Suprapubic skin (tissue), 4 donors: Measurements from ENCODE around the gene BCS1L. TPM values are rescaled to one million over a fixed set of nuclear protein-coding genes. Genes with fewer than 3 reads are reported as not detected.

Experiments used
- DNase-seq, 2 donors: peaks; one replicate each; pipeline ENCODE4 v3.0.0-alpha.2; 2019; ENCODE audit warnings: low spot score in 2 of 2
- H3K27ac ChIP-seq: fragments of 200-600 bp; sonication (generic); one replicate; pipeline ENCODE4 v1.5.1; 2019
- H3K27me3 ChIP-seq: fragments of 200-600 bp; sonication (generic); one replicate; pipeline ENCODE4 v1.5.1; 2019
- H3K36me3 ChIP-seq: fragments of 200-600 bp; sonication (generic); one replicate; pipeline ENCODE4 v1.5.1; 2019
- H3K4me1 ChIP-seq: fragments of 200-600 bp; sonication (generic); one replicate; pipeline ENCODE4 v1.5.1; 2019
- H3K4me3 ChIP-seq: fragments of 200-600 bp; sonication (generic); one replicate; pipeline ENCODE4 v1.5.1; 2019; ENCODE audit warnings: mild to moderate bottlenecking
- H3K9me3 ChIP-seq: fragments of 200-600 bp; sonication (generic); one replicate; pipeline ENCODE4 v1.5.1; 2019
- CTCF ChIP-seq, 2 donors: fragments of 200-600 bp in 1 of 2; fragments of 450-650 bp in 1 of 2; sonication (generic) in 1 of 2; IDR thresholded peaks; one replicate each; pipeline ENCODE4 v1.5.1; 2016 to 2019; ENCODE audit warnings: antibody characterized with exemption in 2 of 2, mild to moderate bottlenecking in 1 of 2, moderate library complexity in 1 of 2
- EP300 ChIP-seq: sonication (generic); formaldehyde crosslinking; IDR thresholded peaks from one replicate; pipeline ENCODE4 v1.6.1; 2017; ENCODE audit warnings: antibody characterized with exemption
- POLR2A ChIP-seq, 2 donors: fragments of 450-650 bp; IDR thresholded peaks; one replicate each; pipeline ENCODE4 v1.6.1; 2017; ENCODE audit warnings: antibody characterized with exemption in 2 of 2, mild to moderate bottlenecking in 2 of 2, moderate library complexity in 2 of 2
- POLR2AphosphoS5 ChIP-seq, 3 donors: sonication (generic); formaldehyde crosslinking; IDR thresholded peaks; one replicate each; pipeline ENCODE4 v1.6.1; 2017; ENCODE audit warnings: antibody characterized with exemption in 3 of 3
- WGBS: methylation state at CpG from one replicate; pipeline ENCODE4 v1.1.5; 2018; 5-methylcytosine and 5-hydroxymethylcytosine counted together
- total RNA-seq, 4 donors: library from RNA; depleted of rRNA; stranded (reverse); fragments of >200 nt; gene quantifications; one replicate each; pipeline ENCODE4 v1.1.0, GENCODE V29; 2016

BCS1L gene
- total RNA-seq, 4 donors from 2014 or later: 30.3 to 72.8 (median 39.2) TPM

DNA sequence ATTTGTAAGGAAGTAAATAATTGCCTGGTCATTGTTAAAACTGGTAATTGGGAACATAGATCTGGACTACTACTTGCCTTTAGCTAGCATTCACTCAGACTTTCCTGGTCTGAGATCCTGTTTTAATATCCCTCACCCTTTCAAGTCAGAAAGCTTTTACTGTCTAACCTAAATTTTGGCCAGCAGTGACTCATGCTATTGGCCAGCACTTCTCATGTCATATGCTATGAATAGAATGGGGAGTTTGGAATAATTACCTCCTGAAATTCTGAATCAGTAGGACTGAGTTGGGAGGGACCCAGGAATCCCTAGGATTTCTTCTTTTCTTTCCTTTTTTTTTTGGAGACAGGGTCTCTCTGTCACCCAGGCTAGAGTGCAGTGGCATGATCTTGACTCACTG, 31.8 kb downstream of the BCS1L start:
- no peak for TF ChIP-seq CTCF (IDR thresholded peaks at IDR 0.05)
- no peak for TF ChIP-seq POLR2AphosphoS5 (IDR thresholded peaks at IDR 0.05)
- TF ChIP-seq EP300: no peak
- no peak for TF ChIP-seq POLR2A (IDR thresholded peaks at IDR 0.05)
- Histone ChIP-seq H3K27me3 (no peaks in the 10 kb centered on the region), H3K4me1 (no peaks in the 10 kb centered on the region), H3K36me3 (peaks cover 43% of the 10 kb centered on the region), H3K9me3 (no peaks in the 10 kb centered on the region), H3K4me3 (no peak overlapping the region), H3K27ac (no peak overlapping the region)
- no peak for DNase-seq

GRCh38 chr2:218694405-218695145, 35.1 kb downstream of the BCS1L start:
- H3K9me3 ChIP-seq: no peaks in the 10 kb centered on the region
- no peak overlapping the region for H3K27ac ChIP-seq
- no peak overlapping the region for H3K4me3 ChIP-seq
- WGBS: 92% methylated on average over 3 of the region's 3 CpGs
- H3K27me3 ChIP-seq: no peaks in the 10 kb centered on the region
- H3K4me1 ChIP-seq: no peaks in the 10 kb centered on the region
- DNase-seq: no peak
- peaks cover 65% of the 10 kb centered on the region for H3K36me3 ChIP-seq
- TF ChIP-seq POLR2A (IDR thresholded peaks at IDR 0.05) (no peak), EP300 (no peak), CTCF (IDR thresholded peaks at IDR 0.05) (no peak), POLR2AphosphoS5 (IDR thresholded peaks at IDR 0.05) (no peak)

DNA sequence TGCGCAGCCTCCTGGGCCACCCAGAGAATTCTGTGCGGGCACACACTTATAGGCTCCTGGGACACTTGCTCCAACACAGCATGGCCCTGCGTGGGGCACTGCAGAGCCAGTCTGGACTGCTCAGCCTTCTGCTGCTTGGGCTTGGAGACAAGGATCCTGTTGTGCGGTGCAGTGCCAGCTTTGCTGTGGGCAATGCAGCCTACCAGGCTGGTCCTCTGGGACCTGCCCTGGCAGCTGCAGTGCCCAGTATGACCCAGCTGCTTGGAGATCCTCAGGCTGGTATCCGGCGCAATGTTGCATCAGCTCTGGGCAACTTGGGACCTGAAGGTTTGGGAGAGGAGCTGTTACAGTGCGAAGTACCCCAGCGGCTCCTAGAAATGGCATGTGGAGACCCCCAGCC, 39.4 kb downstream of the BCS1L start:
- DNase-seq: no peak
- H3K4me1 ChIP-seq: no peaks in the 10 kb centered on the region
- TF ChIP-seq CTCF (IDR thresholded peaks at IDR 0.05): no peak
- TF ChIP-seq POLR2A (IDR thresholded peaks at IDR 0.05): no peak
- H3K9me3 ChIP-seq: no peaks in the 10 kb centered on the region
- 88% methylated on average over 5 of the region's 8 CpGs for WGBS
- no peak overlapping the region for H3K27ac ChIP-seq
- H3K36me3 ChIP-seq: peaks cover 40% of the 10 kb centered on the region
- no peaks in the 10 kb centered on the region for H3K27me3 ChIP-seq
- no peak overlapping the region for H3K4me3 ChIP-seq

DNA sequence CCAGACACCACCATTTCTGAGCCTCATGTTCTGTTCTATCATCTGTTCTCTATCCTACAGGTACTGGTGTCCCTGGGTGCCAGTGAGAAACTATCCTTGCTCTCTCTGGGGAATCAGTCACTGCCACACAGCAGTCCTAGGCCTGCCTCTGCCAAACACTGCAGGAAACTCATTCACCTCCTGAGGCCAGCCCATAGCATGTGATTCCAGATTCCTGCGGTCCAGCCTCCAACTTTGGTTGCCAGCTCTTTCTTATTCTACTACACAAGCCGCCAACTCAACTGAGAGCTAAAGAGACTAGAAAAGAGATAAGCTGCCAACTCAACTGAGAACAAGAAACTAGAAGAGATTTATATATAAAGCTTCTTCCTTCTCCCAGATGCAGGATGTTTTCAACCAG, 42.3 kb downstream of the BCS1L start:
- no peaks in the 10 kb centered on the region for H3K4me1 ChIP-seq
- H3K27me3 ChIP-seq: no peaks in the 10 kb centered on the region
- H3K27ac ChIP-seq: no peak overlapping the region
- WGBS: 76% methylated on average over 2 of the region's 2 CpGs
- H3K36me3 ChIP-seq: peaks cover 22% of the 10 kb centered on the region
- no peak overlapping the region for H3K4me3 ChIP-seq
- no peak for DNase-seq
- H3K9me3 ChIP-seq: no peaks in the 10 kb centered on the region
- TF ChIP-seq EP300 (no peak), POLR2AphosphoS5 (IDR thresholded peaks at IDR 0.05) (no peak), CTCF (IDR thresholded peaks at IDR 0.05) (no peak), POLR2A (IDR thresholded peaks at IDR 0.05) (no peak)

DNA sequence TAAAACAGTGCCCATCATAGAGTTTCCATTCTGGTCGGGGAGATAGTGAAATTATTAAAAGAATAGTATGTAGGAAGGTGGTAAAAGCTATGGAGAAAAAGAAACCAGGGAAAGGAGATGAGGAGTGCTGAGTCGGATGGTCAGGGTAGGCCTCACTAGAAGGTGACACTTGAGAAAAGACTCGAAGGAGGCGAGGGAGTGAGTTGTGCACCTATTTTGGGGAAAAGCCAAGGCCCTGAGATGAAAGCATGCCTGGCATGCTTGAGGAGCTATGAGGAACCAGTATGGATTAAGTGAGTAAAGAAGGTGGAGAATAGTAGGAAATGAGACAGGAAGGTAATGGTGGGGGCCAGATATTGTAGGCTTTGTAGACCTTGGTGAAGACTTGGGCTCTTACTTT, 43.9 kb downstream of the BCS1L start:
- Histone ChIP-seq H3K9me3 (no peaks in the 10 kb centered on the region), H3K36me3 (peaks cover 15% of the 10 kb centered on the region), H3K4me1 (no peaks in the 10 kb centered on the region), H3K27ac (no peak overlapping the region), H3K4me3 (no peak overlapping the region), H3K27me3 (no peaks in the 10 kb centered on the region)
- 89% methylated on average over 4 of the region's 4 CpGs for WGBS
- TF ChIP-seq EP300: no peak
- no peak for TF ChIP-seq CTCF (IDR thresholded peaks at IDR 0.05)
- TF ChIP-seq POLR2AphosphoS5 (IDR thresholded peaks at IDR 0.05): no peak
- no peak for TF ChIP-seq POLR2A (IDR thresholded peaks at IDR 0.05)
- DNase-seq: no peak
